NCI-H187 (cell line): Measurements from ENCODE around the gene PLXNA1.

Experiments used
- DNase-seq, 2 experiments: peaks; one replicate each; lab custom pipeline; 2025; lab: John Stamatoyannopoulos, UW

The PLXNA1 gene

GRCh38 chr3:126987596-126987995, 4.7 kb downstream of the PLXNA1 start:
- DNase-seq, result no peak

- no peak for DNase-seq
These were observed 5.6 kb downstream of the PLXNA1 start for GRCh38 chr3:126988451-126989021.

- no peak for DNase-seq
These were observed 6.6 kb downstream of the PLXNA1 start for GRCh38 chr3:126989316-126990023.

- DNase-seq, result no peak
These were observed 7.2 kb downstream of the PLXNA1 start for GRCh38 chr3:126990024-126990700.

GRCh38 chr3:126990890-126991289, 8.0 kb downstream of the PLXNA1 start:
- DNase-seq, result no peak

- no peak for DNase-seq
These were observed 8.7 kb downstream of the PLXNA1 start for GRCh38 chr3:126991366-126992200.

- DNase-seq, result no peak
These were observed 9.3 kb downstream of the PLXNA1 start for GRCh38 chr3:126992216-126992615.

GRCh38 chr3:126992776-126993175, 9.9 kb downstream of the PLXNA1 start:
- DNase-seq, result no peak

GRCh38 chr3:126993436-126993835, 10.5 kb downstream of the PLXNA1 start:
- DNase-seq, result no peak

GRCh38 chr3:126994661-126995245, 11.8 kb downstream of the PLXNA1 start:
- no peak for DNase-seq

GRCh38 chr3:126995254-126995780, 12.4 kb downstream of the PLXNA1 start:
- no peak for DNase-seq

GRCh38 chr3:126995926-126996512, 13.1 kb downstream of the PLXNA1 start:
- DNase-seq, result no peak

GRCh38 chr3:126996905-126997304, 14.0 kb downstream of the PLXNA1 start:
- DNase-seq, result no peak

GRCh38 chr3:126997455-126998038, 14.6 kb downstream of the PLXNA1 start:
- no peak for DNase-seq

GRCh38 chr3:126998320-126998719, 15.4 kb downstream of the PLXNA1 start:
- no peak for DNase-seq

GRCh38 chr3:126998728-126999127, 15.8 kb downstream of the PLXNA1 start:
- DNase-seq, result no peak

GRCh38 chr3:126999383-126999782, 16.5 kb downstream of the PLXNA1 start:
- DNase-seq, result no peak

GRCh38 chr3:127000119-127000518, 17.2 kb downstream of the PLXNA1 start:
- no peak for DNase-seq

- DNase-seq, result no peak
These were observed 17.8 kb downstream of the PLXNA1 start for GRCh38 chr3:127000761-127001160.

GRCh38 chr3:127001486-127002194, 18.7 kb downstream of the PLXNA1 start:
- DNase-seq, result no peak
